CMK (cell line): Measurements from ENCODE around the gene KMT2C.
"Not testable (repeated sequence)": the region's sequence is repeated elsewhere in the genome, so short reads cannot be mapped to it uniquely, and the experiment has no call there.

Source experiments
- DNase-seq: peaks from one replicate; pipeline ENCODE4 v3.0.0-alpha.2; 2010; ENCODE audit warnings: low read depth

Gene KMT2C

GRCh38 chr7:152402384-152403250 is 33.2 kb downstream of the KMT2C start:
- DNase-seq, result no peak

- no peak for DNase-seq
These were observed 36.5 kb downstream of the KMT2C start for GRCh38 chr7:152399344-152399743.

- no peak for DNase-seq
These were observed 40.7 kb downstream of the KMT2C start for GRCh38 chr7:152395112-152395511.

- not testable (repeated sequence) for DNase-seq
These were observed 41.6 kb downstream of the KMT2C start for GRCh38 chr7:152394214-152394613.

- no peak for DNase-seq
These were observed 43.5 kb downstream of the KMT2C start for GRCh38 chr7:152392254-152392653.

GRCh38 chr7:152386136-152386764 is 49.6 kb downstream of the KMT2C start:
- not testable (repeated sequence) for DNase-seq

GRCh38 chr7:152384235-152385200 is 51.3 kb downstream of the KMT2C start:
- DNase-seq, result not testable (repeated sequence)

GRCh38 chr7:152383341-152384234 is 52.2 kb downstream of the KMT2C start:
- no peak for DNase-seq

- no peak for DNase-seq
These were observed 53.6 kb downstream of the KMT2C start for GRCh38 chr7:152382244-152382643.

- not testable (repeated sequence) for DNase-seq
These were observed 54.7 kb downstream of the KMT2C start for GRCh38 chr7:152380931-152381578.

GRCh38 chr7:152378497-152378896 is 57.3 kb downstream of the KMT2C start:
- DNase-seq, result not testable (repeated sequence)

- DNase-seq, result not testable (repeated sequence)
These were observed 58.9 kb downstream of the KMT2C start for GRCh38 chr7:152376716-152377484.

- DNase-seq, result no peak
These were observed 65.5 kb downstream of the KMT2C start for GRCh38 chr7:152370297-152370696.

GRCh38 chr7:152369518-152369917 is 66.3 kb downstream of the KMT2C start:
- DNase-seq, result no peak

- no peak for DNase-seq
These were observed 68.6 kb downstream of the KMT2C start for GRCh38 chr7:152367170-152367569.

- no peak for DNase-seq
These were observed 69.1 kb downstream of the KMT2C start for GRCh38 chr7:152366662-152367061.

- DNase-seq, result no peak
These were observed 69.7 kb downstream of the KMT2C start for GRCh38 chr7:152365982-152366603.

GRCh38 chr7:152363798-152364197 is 72.0 kb downstream of the KMT2C start:
- no peak for DNase-seq
